GM19035 (cell line): ENCODE measurements around the gene JPH2.
"Not testable (repeated sequence)": the region's sequence is repeated elsewhere in the genome, so short reads cannot be mapped to it uniquely, and the experiment has no call there.

ENCODE experiments used
- ATAC-seq: cut with Tn5 transposase; IDR thresholded peaks from one replicate; pipeline ENCODE4 v1.9.1; 2021; ENCODE audit not compliant: unreplicated experiment

JPH2 gene

GRCh38 chr20:44211177-44212039, 24.4 kb upstream of the JPH2 start:
- ATAC-seq = peak; percentile 13

GRCh38 chr20:44210406-44211176, 23.6 kb upstream of the JPH2 start, which contains the start of gene OSER1:
Gene OSER1, minus strand, starts transcription at chr20:44210771. Its CDS starts 3,814 bp downstream, at chr20:44206957.
- ATAC-seq = peak; percentile 84

DNA sequence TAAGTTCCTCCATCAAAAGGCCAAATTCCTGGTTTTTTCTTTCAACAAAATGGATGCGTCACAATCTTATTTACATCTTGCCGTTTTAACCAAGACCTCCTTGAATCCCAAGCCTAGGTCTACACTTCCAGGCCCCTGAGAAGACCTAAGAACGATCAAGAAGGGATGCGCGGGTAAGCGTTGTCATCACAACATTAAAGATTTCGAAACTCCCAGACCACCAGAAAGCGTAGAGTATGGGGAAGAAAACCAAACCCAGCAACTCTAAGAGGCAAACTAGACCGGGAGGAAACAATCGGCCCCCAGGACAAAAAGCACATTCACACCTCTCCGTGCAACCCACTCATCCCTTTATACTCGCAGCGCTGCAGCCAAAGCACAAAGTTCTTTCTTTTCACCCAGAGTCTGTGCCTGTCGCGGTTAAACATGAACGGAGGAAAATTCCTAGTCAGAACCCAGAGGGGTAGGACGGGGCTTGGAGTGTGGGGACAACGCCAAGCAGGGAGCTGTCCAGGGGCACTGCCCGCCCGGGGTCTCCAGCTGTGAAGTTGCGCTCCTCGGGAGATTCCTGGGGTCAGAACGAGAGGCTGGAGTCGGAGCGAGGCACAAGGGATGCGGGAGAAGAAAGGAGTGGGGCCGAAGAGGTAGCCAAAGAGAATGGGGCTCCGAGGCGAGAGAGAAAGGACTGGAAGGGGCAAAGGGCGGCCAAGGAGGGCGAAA, 22.9 kb upstream of the JPH2 start:
- ATAC-seq = peak; percentile 1

GRCh38 chr20:44208770-44209169, 21.8 kb upstream of the JPH2 start:
- no peak for ATAC-seq

- no peak for ATAC-seq
Measured at GRCh38 chr20:44208165-44208564, 21.2 kb upstream of the JPH2 start.

GRCh38 chr20:44207126-44207723, 20.2 kb upstream of the JPH2 start:
- ATAC-seq = no peak

DNA sequence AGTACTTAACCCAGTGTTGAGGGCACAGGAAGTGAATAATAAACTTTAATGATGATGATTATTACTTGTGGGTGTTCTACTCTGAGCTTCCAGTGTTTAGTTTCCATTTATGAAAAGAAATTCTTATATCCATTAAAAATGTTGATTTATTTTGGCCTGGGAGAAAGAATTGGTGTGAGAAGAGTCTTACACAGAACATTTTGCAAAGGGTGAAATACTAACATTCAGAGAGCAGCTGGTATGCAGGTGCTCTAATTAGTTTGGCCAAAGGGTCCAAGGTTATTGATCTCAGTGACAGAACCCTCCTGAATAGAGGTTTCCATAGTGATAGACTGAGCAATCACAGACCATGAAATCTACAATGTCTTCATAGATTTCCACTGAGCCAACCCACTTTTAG, 19.1 kb upstream of the JPH2 start:
- ATAC-seq = no peak

GRCh38 chr20:44204832-44205215, 17.8 kb upstream of the JPH2 start:
- ATAC-seq = no peak

- ATAC-seq = no peak
Measured at GRCh38 chr20:44204156-44204831, 17.3 kb upstream of the JPH2 start.

GRCh38 chr20:44203161-44203560, 16.2 kb upstream of the JPH2 start:
- ATAC-seq = no peak

DNA sequence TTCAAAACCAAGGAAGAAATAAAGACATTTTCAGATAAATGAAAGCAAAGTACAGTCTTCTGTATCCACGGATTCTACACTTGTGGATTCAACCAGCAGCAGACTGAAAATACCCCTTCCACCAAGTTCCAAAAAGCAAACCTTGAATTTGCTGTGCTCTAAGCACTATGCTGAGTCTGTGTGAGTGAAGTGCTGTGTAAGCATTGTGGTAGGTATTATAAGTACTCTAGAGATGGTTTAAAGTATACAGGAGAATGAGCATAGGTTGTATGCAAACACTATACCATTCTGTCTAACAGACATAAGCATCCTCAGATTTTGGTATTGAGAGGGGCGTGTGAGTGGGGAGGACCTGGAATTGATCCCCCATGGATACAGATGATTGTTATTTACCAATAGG, 14.0 kb upstream of the JPH2 start:
- ATAC-seq = no peak

GRCh38 chr20:44200371-44200770, 13.4 kb upstream of the JPH2 start:
- ATAC-seq = no peak

GRCh38 chr20:44199877-44200276, 12.9 kb upstream of the JPH2 start:
- ATAC-seq = no peak

- ATAC-seq = no peak
Measured at GRCh38 chr20:44198872-44199271, 11.9 kb upstream of the JPH2 start.

DNA sequence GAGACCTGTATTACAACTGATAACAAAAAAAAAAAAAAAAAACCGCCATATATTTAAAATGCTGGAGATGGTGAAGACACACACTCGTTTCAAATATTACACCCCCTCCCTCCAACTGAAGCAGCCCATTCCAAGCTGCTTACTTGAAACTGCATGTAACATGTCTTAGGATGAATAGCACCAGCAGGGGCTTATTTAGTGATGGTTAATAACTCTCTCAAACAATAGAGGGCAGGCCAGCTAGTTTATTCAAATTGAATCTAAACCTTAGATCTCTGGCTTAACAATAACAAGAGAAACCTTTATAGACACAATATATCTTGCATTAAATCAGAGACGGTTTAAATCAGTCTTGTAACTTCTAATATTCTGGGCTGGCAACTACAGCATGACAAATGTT, 9.3 kb upstream of the JPH2 start:
- no peak for ATAC-seq

- ATAC-seq = no peak
Measured at GRCh38 chr20:44195605-44196004, 8.6 kb upstream of the JPH2 start.

DNA sequence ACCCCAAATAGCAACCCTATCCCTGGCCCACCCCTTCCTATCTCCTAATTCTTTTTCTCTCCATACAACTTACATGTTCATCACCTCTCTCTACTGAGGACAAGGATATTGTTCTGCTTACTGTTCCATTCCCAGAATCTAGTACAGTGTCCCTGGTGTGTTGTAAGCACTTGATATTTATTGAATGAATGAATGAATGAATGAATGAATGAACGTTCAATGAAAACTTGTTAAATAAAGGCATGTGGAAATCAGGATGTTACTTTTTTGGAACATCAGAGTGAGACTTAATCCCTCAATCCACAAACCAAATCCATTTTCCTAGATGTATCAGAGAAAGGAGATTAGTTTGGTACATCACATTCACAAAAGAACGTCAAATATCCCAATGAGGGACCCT, 6.8 kb upstream of the JPH2 start:
- no peak for ATAC-seq

GRCh38 chr20:44191640-44192039, 4.7 kb upstream of the JPH2 start:
- ATAC-seq = not testable (repeated sequence)

GRCh38 chr20:44190197-44190852, 3.3 kb upstream of the JPH2 start:
- ATAC-seq = not testable (repeated sequence)

GRCh38 chr20:44188752-44189151, 1.8 kb upstream of the JPH2 start:
- ATAC-seq = no peak
